ENCODE data around the gene CWC22. TPM values are rescaled to one million over a fixed set of nuclear protein-coding genes. Genes with fewer than 3 reads are reported as not detected.

Gene CWC22

GRCh38 chr2:179909845-179910734 is 97.0 kb downstream of the CWC22 start:
- Histone ChIP-seq H3K79me2 (ENCODE audit: control insufficient read depth, insufficient read depth, low read length) (no peaks in the 10 kb centered on the region), H3K18ac (ENCODE audit: low read length) (no peak overlapping the region), H3K9ac (ENCODE audit: low read length) (no peak overlapping the region), H3K4me1 (ENCODE audit: control insufficient read depth, low read depth, low read length) (no peaks in the 10 kb centered on the region), H4K5ac (ENCODE audit: low read length) (no peak overlapping the region), H3K27ac (ENCODE audit: low read depth, low read length) (no peak overlapping the region), H2BK15ac (replicated peaks; ENCODE audit: low read depth) (no peak overlapping the region), H2BK5ac (ENCODE audit: low read length) (no peak overlapping the region), H3K4ac (ENCODE audit: low read depth, low read length) (no peak overlapping the region), H3K36me3 (ENCODE audit: control insufficient read depth, insufficient read depth, low read length) (no peaks in the 10 kb centered on the region), H3K4me2 (ENCODE audit: low read length) (no peak overlapping the region), H2BK120ac (ENCODE audit: low read depth, low read length) (no peak overlapping the region), H3K4me3 (ENCODE audit: low read length) (no peak overlapping the region), H3K79me1 (ENCODE audit: low read length) (no peaks in the 10 kb centered on the region), H3K27me3 (ENCODE audit: insufficient read depth, low read length, poor library complexity) (no peaks in the 10 kb centered on the region), H3K56ac (ENCODE audit: low read length) (no peak overlapping the region), H2AK5ac (ENCODE audit: low read length) (no peak overlapping the region), H3K23ac (ENCODE audit: low read length) (no peak overlapping the region), H4K8ac (ENCODE audit: low read depth, low read length) (no peak overlapping the region)
- no peak for DNase-seq
- WGBS (ENCODE audit: extremely low coverage, insufficient coverage, low lambda C conversion rate): no CpG with 5 or more reads among the region's 6 CpGs

- H3K4me1 ChIP-seq (ENCODE audit: control insufficient read depth, low read depth, low read length): no peaks in the 10 kb centered on the region
- no peak overlapping the region for H4K8ac ChIP-seq (ENCODE audit: low read depth, low read length)
- H3K4ac ChIP-seq (ENCODE audit: low read depth, low read length): no peak overlapping the region
- H3K27me3 ChIP-seq (ENCODE audit: insufficient read depth, low read length, poor library complexity): no peaks in the 10 kb centered on the region
- WGBS (ENCODE audit: extremely low coverage, insufficient coverage, low lambda C conversion rate): no CpG with 5 or more reads among the region's 5 CpGs
- H3K4me2 ChIP-seq (ENCODE audit: low read length): no peak overlapping the region
- H3K27ac ChIP-seq (ENCODE audit: low read depth, low read length): no peak overlapping the region
- H3K36me3 ChIP-seq (ENCODE audit: control insufficient read depth, insufficient read depth, low read length): no peaks in the 10 kb centered on the region
- no peak overlapping the region for H3K56ac ChIP-seq (ENCODE audit: low read length)
- no peak overlapping the region for H3K23ac ChIP-seq (ENCODE audit: low read length)
- H2BK120ac ChIP-seq (ENCODE audit: low read depth, low read length): no peak overlapping the region
- H3K18ac ChIP-seq (ENCODE audit: low read length): no peak overlapping the region
- no peak overlapping the region for H3K9ac ChIP-seq (ENCODE audit: low read length)
- no peak overlapping the region for H2BK5ac ChIP-seq (ENCODE audit: low read length)
- H3K4me3 ChIP-seq (ENCODE audit: low read length): no peak overlapping the region
- no peak for DNase-seq
- no peaks in the 10 kb centered on the region for H3K79me1 ChIP-seq (ENCODE audit: low read length)
- no peak overlapping the region for H4K5ac ChIP-seq (ENCODE audit: low read length)
- no peak overlapping the region for H2BK15ac ChIP-seq (replicated peaks; ENCODE audit: low read depth)
- H2AK5ac ChIP-seq (ENCODE audit: low read length): no peak overlapping the region
- no peaks in the 10 kb centered on the region for H3K79me2 ChIP-seq (ENCODE audit: control insufficient read depth, insufficient read depth, low read length)
These were observed 106.4 kb downstream of the CWC22 start for GRCh38 chr2:179900655-179901054.

GRCh38 chr2:179899666-179900065 is 107.4 kb downstream of the CWC22 start:
- H3K23ac ChIP-seq (ENCODE audit: low read length): no peak overlapping the region
- H3K27me3 ChIP-seq (ENCODE audit: insufficient read depth, low read length, poor library complexity): no peaks in the 10 kb centered on the region
- H3K9ac ChIP-seq (ENCODE audit: low read length): no peak overlapping the region
- H2BK120ac ChIP-seq (ENCODE audit: low read depth, low read length): no peak overlapping the region
- no peak overlapping the region for H3K18ac ChIP-seq (ENCODE audit: low read length)
- H2AK5ac ChIP-seq (ENCODE audit: low read length): no peak overlapping the region
- DNase-seq: no peak
- no peak overlapping the region for H3K4me3 ChIP-seq (ENCODE audit: low read length)
- H3K4me2 ChIP-seq (ENCODE audit: low read length): no peak overlapping the region
- H3K56ac ChIP-seq (ENCODE audit: low read length): no peak overlapping the region
- H4K8ac ChIP-seq (ENCODE audit: low read depth, low read length): no peak overlapping the region
- H3K4me1 ChIP-seq (ENCODE audit: control insufficient read depth, low read depth, low read length): no peaks in the 10 kb centered on the region
- H3K4ac ChIP-seq (ENCODE audit: low read depth, low read length): no peak overlapping the region
- no peak overlapping the region for H4K5ac ChIP-seq (ENCODE audit: low read length)
- H3K79me2 ChIP-seq (ENCODE audit: control insufficient read depth, insufficient read depth, low read length): no peaks in the 10 kb centered on the region
- no peak overlapping the region for H2BK15ac ChIP-seq (replicated peaks; ENCODE audit: low read depth)
- WGBS (ENCODE audit: extremely low coverage, insufficient coverage, low lambda C conversion rate): no CpG with 5 or more reads among the region's 1 CpG
- H2BK5ac ChIP-seq (ENCODE audit: low read length): no peak overlapping the region
- H3K79me1 ChIP-seq (ENCODE audit: low read length): no peaks in the 10 kb centered on the region
- H3K36me3 ChIP-seq (ENCODE audit: control insufficient read depth, insufficient read depth, low read length): no peaks in the 10 kb centered on the region
- no peak overlapping the region for H3K27ac ChIP-seq (ENCODE audit: low read depth, low read length)

- Histone ChIP-seq H3K56ac (ENCODE audit: low read length) (no peak overlapping the region), H2AK5ac (ENCODE audit: low read length) (no peak overlapping the region), H3K23ac (ENCODE audit: low read length) (no peak overlapping the region), H3K27ac (ENCODE audit: low read depth, low read length) (no peak overlapping the region), H3K9ac (ENCODE audit: low read length) (no peak overlapping the region), H4K8ac (ENCODE audit: low read depth, low read length) (no peak overlapping the region), H3K79me2 (ENCODE audit: control insufficient read depth, insufficient read depth, low read length) (no peaks in the 10 kb centered on the region), H4K5ac (ENCODE audit: low read length) (no peak overlapping the region), H2BK5ac (ENCODE audit: low read length) (no peak overlapping the region), H2BK15ac (replicated peaks; ENCODE audit: low read depth) (no peak overlapping the region), H3K27me3 (ENCODE audit: insufficient read depth, low read length, poor library complexity) (no peaks in the 10 kb centered on the region), H3K4ac (ENCODE audit: low read depth, low read length) (no peak overlapping the region), H3K79me1 (ENCODE audit: low read length) (no peaks in the 10 kb centered on the region), H2BK120ac (ENCODE audit: low read depth, low read length) (no peak overlapping the region), H3K18ac (ENCODE audit: low read length) (no peak overlapping the region), H3K4me2 (ENCODE audit: low read length) (no peak overlapping the region), H3K4me1 (ENCODE audit: control insufficient read depth, low read depth, low read length) (no peaks in the 10 kb centered on the region), H3K36me3 (ENCODE audit: control insufficient read depth, insufficient read depth, low read length) (no peaks in the 10 kb centered on the region), H3K4me3 (ENCODE audit: low read length) (no peak overlapping the region)
- WGBS (ENCODE audit: extremely low coverage, insufficient coverage, low lambda C conversion rate): no CpG with 5 or more reads among the region's 4 CpGs
- DNase-seq: peak; percentile 91
These were observed 108.2 kb downstream of the CWC22 start for GRCh38 chr2:179898873-179899272.

Small RNAs within 50 kb of the gene (small RNA-seq; reads per million reads assigned to genes)
- gene RF00416 (ENCODE audit: insufficient read depth): not detected
